ENCODE measurements around the gene ATP10D.
"Not testable (repeated sequence)": the region's sequence is repeated elsewhere in the genome, so short reads cannot be mapped to it uniquely, and the experiment has no call there.

ATP10D gene

GRCh38 chr4:47484168-47484567, 907 bp upstream of the ATP10D start:
- ChIA-PET CTCF (no interaction called here), POLR2A (ENCODE audit: low non-redundant PET) (interaction anchor here (1.5 kb wide), 1 partner anchor 21 kb away, joined by 4 read pairs; the partner anchor contains the start of gene COMMD8)
- TF ChIP-seq CTCF (conservative IDR thresholded peaks at IDR 0.05; ENCODE audit: low read depth), result no peak
- peak; percentile 21 for DNase-seq (ENCODE audit: low spot score)
- peak overlapping the region; percentile 60 for H3K27ac ChIP-seq

- TF ChIP-seq CTCF (conservative IDR thresholded peaks at IDR 0.05; ENCODE audit: low read depth), result no peak
- ChIA-PET POLR2A (ENCODE audit: low non-redundant PET) (interaction anchor here (1.5 kb wide), 1 partner anchor 22 kb away, joined by 4 read pairs; the partner anchor contains the start of gene COMMD8), CTCF (no interaction called here)
- peak overlapping the region; percentile 90 for H3K27ac ChIP-seq
- DNase-seq (ENCODE audit: low spot score), result no peak
These were observed 693 bp downstream of the ATP10D start for GRCh38 chr4:47485768-47486167.

- no peak for TF ChIP-seq CTCF (conservative IDR thresholded peaks at IDR 0.05; ENCODE audit: low read depth)
- no peak overlapping the region for H3K27ac ChIP-seq
- CTCF ChIA-PET, result no interaction called here
- DNase-seq (ENCODE audit: low spot score), result no peak
- POLR2A ChIA-PET (ENCODE audit: low non-redundant PET), result no interaction called here
These were observed 1.2 kb downstream of the ATP10D start for GRCh38 chr4:47486231-47486673.

GRCh38 chr4:47486727-47487126, 1.7 kb downstream of the ATP10D start:
- H3K27ac ChIP-seq; POLR2A ChIA-PET (ENCODE audit: low non-redundant PET); CTCF ChIA-PET; DNase-seq (ENCODE audit: low spot score): not testable (repeated sequence)

GRCh38 chr4:47488706-47489105, 3.6 kb downstream of the ATP10D start:
- no peak overlapping the region for H3K27ac ChIP-seq
- ChIA-PET CTCF (interaction anchor here (0.6 kb wide), 2 partner anchors 11 to 160 kb away, joined by 3 read pairs; no protein-coding TSS in a partner anchor), POLR2A (ENCODE audit: low non-redundant PET) (no interaction called here)
- TF ChIP-seq CTCF (conservative IDR thresholded peaks at IDR 0.05; ENCODE audit: low read depth), result no peak
- DNase-seq (ENCODE audit: low spot score), result no peak

GRCh38 chr4:47490550-47490949, 5.5 kb downstream of the ATP10D start:
- POLR2A ChIA-PET (ENCODE audit: low non-redundant PET), result no interaction called here
- no peak overlapping the region for H3K27ac ChIP-seq
- TF ChIP-seq CTCF (conservative IDR thresholded peaks at IDR 0.05; ENCODE audit: low read depth), result peak; percentile 18; the same call in 1 of the 2 replicates
- DNase-seq (ENCODE audit: low spot score), result peak; percentile 27
- CTCF ChIA-PET, result interaction anchor here (0.7 kb wide), 1 partner anchor 19 kb away, joined by 4 read pairs; no protein-coding TSS in a partner anchor

GRCh38 chr4:47493238-47494123, 8.4 kb downstream of the ATP10D start:
- no peak for DNase-seq (ENCODE audit: low spot score)
- ChIA-PET CTCF (no interaction called here), POLR2A (ENCODE audit: low non-redundant PET) (no interaction called here)
- no peak for TF ChIP-seq CTCF (conservative IDR thresholded peaks at IDR 0.05; ENCODE audit: low read depth)
- H3K27ac ChIP-seq, result no peak overlapping the region
